ENCODE results near the gene TENM3.
A peak's percentile ranks its signal among the peaks of the same experiment; 100 is the strongest.
"Not testable (repeated sequence)": the region's sequence is repeated elsewhere in the genome, so short reads cannot be mapped to it uniquely, and the experiment has no call there.

TENM3 gene

GRCh38 chr4:182380771-182381181, 137.6 kb downstream of the TENM3 start:
- TF ChIP-seq CREB5 (CRISPR knock-in tag; IDR thresholded peaks at IDR 0.05; ENCODE audit: low read depth), result no peak

GRCh38 chr4:182382941-182383340, 139.7 kb downstream of the TENM3 start:
- ATAC-seq, result no peak
- TF ChIP-seq RARB (CRISPR knock-in tag; IDR thresholded peaks at IDR 0.05), result no peak
- no peak for TF ChIP-seq ARNTL (CRISPR knock-in tag; IDR thresholded peaks at IDR 0.05; ENCODE audit: borderline replicate concordance, low read depth)
- TF ChIP-seq ISL1 (CRISPR knock-in tag; IDR thresholded peaks at IDR 0.05), result no peak
- no peak for TF ChIP-seq GLIS3 (CRISPR knock-in tag; IDR thresholded peaks at IDR 0.05)
- no peak for TF ChIP-seq ZNF565 (CRISPR knock-in tag; conservative IDR thresholded peaks at IDR 0.05; ENCODE audit: low read depth)
- TF ChIP-seq TSHZ2 (CRISPR knock-in tag; IDR thresholded peaks at IDR 0.05), result no peak
- TF ChIP-seq BACH2 (CRISPR knock-in tag; IDR thresholded peaks at IDR 0.05; ENCODE audit: borderline replicate concordance), result no peak
- no peak for TF ChIP-seq PPARA (CRISPR knock-in tag; IDR thresholded peaks at IDR 0.05; ENCODE audit: borderline replicate concordance)
- TF ChIP-seq ZC3H10 (CRISPR knock-in tag; IDR thresholded peaks at IDR 0.05), result no peak

More at GRCh38 chr4:182380771-182381181, 137.6 kb downstream of the TENM3 start:
- no peak for ATAC-seq

GRCh38 chr4:182384631-182385091, 141.5 kb downstream of the TENM3 start:
- ATAC-seq, result 0 out of 3 replicates have a peak, but pooled peaks have one; percentile 39
- TF ChIP-seq ESRRG (CRISPR knock-in tag; IDR thresholded peaks at IDR 0.05) (no peak), ZC3H10 (CRISPR knock-in tag; IDR thresholded peaks at IDR 0.05) (no peak), TSHZ2 (CRISPR knock-in tag; IDR thresholded peaks at IDR 0.05) (no peak), ZFP3 (CRISPR knock-in tag; IDR thresholded peaks at IDR 0.05) (no peak), CSDC2 (CRISPR knock-in tag; IDR thresholded peaks at IDR 0.05) (no peak), PATZ1 (CRISPR knock-in tag; IDR thresholded peaks at IDR 0.05; ENCODE audit: borderline replicate concordance) (no peak), RARB (CRISPR knock-in tag; IDR thresholded peaks at IDR 0.05) (no peak), POU6F1 (CRISPR knock-in tag; IDR thresholded peaks at IDR 0.05; ENCODE audit: borderline replicate concordance, low read depth) (no peak)

GRCh38 chr4:182385897-182386296, 142.7 kb downstream of the TENM3 start:
- TF ChIP-seq ARNTL (CRISPR knock-in tag; IDR thresholded peaks at IDR 0.05; ENCODE audit: borderline replicate concordance, low read depth), result no peak
- no peak for TF ChIP-seq CSDC2 (CRISPR knock-in tag; IDR thresholded peaks at IDR 0.05)
- TF ChIP-seq TSHZ2 (CRISPR knock-in tag; IDR thresholded peaks at IDR 0.05), result no peak
- TF ChIP-seq GLIS3 (CRISPR knock-in tag; IDR thresholded peaks at IDR 0.05), result no peak
- no peak for TF ChIP-seq PATZ1 (CRISPR knock-in tag; IDR thresholded peaks at IDR 0.05; ENCODE audit: borderline replicate concordance)
- no peak for TF ChIP-seq OSR1 (CRISPR knock-in tag; IDR thresholded peaks at IDR 0.05)
- no peak for TF ChIP-seq PPARA (CRISPR knock-in tag; IDR thresholded peaks at IDR 0.05; ENCODE audit: borderline replicate concordance)
- ATAC-seq, result no peak

- ATAC-seq, result not testable (repeated sequence)
Observed at GRCh38 chr4:182386576-182386975, 143.4 kb downstream of the TENM3 start.
